GM06990 (cell line): ENCODE results near the gene ADAMTS18.
"Not testable (repeated sequence)": the region's sequence is repeated elsewhere in the genome, so short reads cannot be mapped to it uniquely, and the experiment has no call there.

Source experiments
- DNase-seq: peaks from one replicate; pipeline ENCODE4 v3.0.0-alpha.2; 2011; ENCODE audit not compliant: insufficient read length; ENCODE audit errors: extremely low read depth
- H3K27me3 ChIP-seq: replicated peaks from 2 replicates; pipeline ENCODE4 v1.6.0; 2011; ENCODE audit warnings: low read length; ENCODE audit not compliant: control insufficient read depth, insufficient read depth
- H3K36me3 ChIP-seq: 2 replicates; pipeline ENCODE4 v1.5.1; 2011; ENCODE audit warnings: low read length; ENCODE audit not compliant: control insufficient read depth, insufficient read depth
- H3K4me3 ChIP-seq: replicated peaks from 2 replicates; pipeline ENCODE4 v1.5.1; 2011; ENCODE audit warnings: low read depth, mild to moderate bottlenecking, control low read depth, low read length
- CTCF ChIP-seq: IDR thresholded peaks from 2 replicates; pipeline ENCODE4 v1.5.1; 2011; ENCODE audit warnings: low read length, control low read depth, mild to moderate bottlenecking, inconsistent platforms; ENCODE audit not compliant: insufficient read depth, poor library complexity, severe bottlenecking

ADAMTS18 gene

DNA sequence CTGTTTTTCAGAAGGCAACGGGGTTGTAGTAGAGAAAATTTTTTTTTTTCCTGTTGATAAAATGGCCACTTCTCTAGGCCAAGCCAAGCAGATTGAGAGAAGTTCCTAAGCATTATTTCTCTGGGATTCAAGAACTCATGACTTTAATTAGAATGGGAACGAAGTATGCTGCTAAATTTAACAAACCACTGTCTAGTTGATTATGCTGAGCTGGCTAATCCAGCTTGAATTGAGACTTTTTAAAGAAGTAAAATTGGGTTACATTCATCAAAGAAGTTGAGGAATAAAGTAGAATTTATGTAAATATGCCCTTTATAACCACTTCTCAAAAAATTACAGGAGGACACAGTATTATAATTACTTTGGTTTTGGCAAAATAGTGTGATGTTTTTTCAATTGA is 152.5 kb downstream of the ADAMTS18 start:
- no peak for TF ChIP-seq CTCF
- Histone ChIP-seq H3K4me3 (no peak overlapping the region), H3K36me3 (no peaks in the 10 kb centered on the region), H3K27me3 (no peaks in the 10 kb centered on the region; the same call in 1 of the 2 replicates)
- no peak for DNase-seq

DNA sequence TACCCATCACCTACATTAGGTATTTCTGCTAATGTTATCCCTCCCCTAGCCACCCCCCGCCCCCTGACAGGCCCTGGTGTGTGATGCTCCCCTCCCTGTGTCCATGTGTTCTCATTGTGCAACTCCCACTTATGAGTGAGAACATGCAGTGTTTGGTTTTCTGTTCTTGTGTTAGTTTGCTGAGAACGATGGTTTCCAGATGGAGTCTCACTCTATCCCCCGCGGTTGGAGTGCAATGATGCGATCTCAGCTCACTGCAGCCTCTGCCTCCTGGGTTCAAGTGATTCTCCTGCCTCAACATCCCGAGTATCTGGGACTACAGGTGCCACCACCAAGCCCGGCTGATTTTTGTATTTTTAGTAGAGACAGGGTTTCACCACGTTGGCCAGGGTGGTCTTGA is 155.5 kb downstream of the ADAMTS18 start:
- not testable (repeated sequence) for H3K36me3 ChIP-seq, H3K27me3 ChIP-seq, DNase-seq, H3K4me3 ChIP-seq

- TF ChIP-seq CTCF = no peak
- DNase-seq = no peak
- Histone ChIP-seq H3K27me3 (no peaks in the 10 kb centered on the region), H3K4me3 (no peak overlapping the region), H3K36me3 (no peaks in the 10 kb centered on the region)
Observed at GRCh38 chr16:77277571-77277970, 157.3 kb downstream of the ADAMTS18 start.

DNA sequence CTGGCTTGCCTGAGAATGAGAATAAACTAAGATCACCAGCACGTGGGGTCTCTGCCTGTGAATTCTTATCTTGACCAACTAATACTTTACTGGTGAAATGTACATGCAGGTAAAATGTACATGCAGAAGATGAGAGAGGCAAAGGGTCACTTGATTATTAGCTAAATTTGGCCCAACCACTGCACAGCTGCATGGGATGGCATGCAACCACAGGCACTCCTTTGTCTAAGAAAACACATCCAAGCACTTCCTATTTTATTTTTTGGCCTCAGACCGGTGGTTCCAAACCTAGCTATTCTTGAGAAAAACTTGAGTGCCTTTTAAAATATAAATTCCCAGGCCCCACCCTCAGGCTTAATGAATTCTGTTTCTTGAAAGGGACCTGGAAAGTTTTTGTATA is 157.7 kb downstream of the ADAMTS18 start:
- no peaks in the 10 kb centered on the region for H3K36me3 ChIP-seq
- no peak for DNase-seq
- H3K27me3 ChIP-seq = no peaks in the 10 kb centered on the region
- H3K4me3 ChIP-seq = no peak overlapping the region
- no peak for TF ChIP-seq CTCF

- no peak for DNase-seq
- no peaks in the 10 kb centered on the region for H3K36me3 ChIP-seq
- no peak for TF ChIP-seq CTCF
- no peaks in the 10 kb centered on the region for H3K27me3 ChIP-seq
- no peak overlapping the region for H3K4me3 ChIP-seq
Observed at GRCh38 chr16:77276661-77277060, 158.2 kb downstream of the ADAMTS18 start.

DNA sequence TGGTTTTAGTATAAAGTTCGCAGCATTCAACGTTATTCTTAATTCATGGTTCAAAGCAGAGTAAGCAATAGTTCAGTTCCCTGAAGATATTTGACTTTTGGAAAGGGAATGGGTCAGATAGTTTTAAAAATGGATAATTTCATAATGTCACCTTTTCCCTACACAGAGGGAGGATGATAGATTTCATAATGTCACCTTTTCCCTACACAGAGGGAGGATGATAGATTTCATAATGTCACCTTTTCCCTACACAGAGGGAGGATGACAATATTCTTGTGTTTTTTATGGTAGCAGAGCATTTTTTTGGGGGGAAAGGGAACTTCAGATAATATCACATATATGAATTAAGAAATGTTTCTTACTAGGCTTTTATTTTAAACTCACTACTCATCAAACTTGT is 159.5 kb downstream of the ADAMTS18 start:
- H3K36me3 ChIP-seq, DNase-seq, H3K27me3 ChIP-seq, H3K4me3 ChIP-seq: not testable (repeated sequence)

- DNase-seq = no peak
- no peak for TF ChIP-seq CTCF
- H3K36me3 ChIP-seq = no peaks in the 10 kb centered on the region
- no peaks in the 10 kb centered on the region for H3K27me3 ChIP-seq
- no peak overlapping the region for H3K4me3 ChIP-seq
Observed at GRCh38 chr16:77273815-77274214, 161.0 kb downstream of the ADAMTS18 start.
